DOHH2 (cell line): Measurements from ENCODE around the gene PRMT1.

Experiments used
- H3F3A ChIP-seq: fragments of 200-600 bp; sonication (generic), shearing (Covaris generic); 2 replicates; pipeline ENCODE4 v1.6.0; 2016; ENCODE audit warnings: antibody characterized with exemption, mild to moderate bottlenecking; ENCODE audit not compliant: control insufficient read depth, insufficient read depth
- H3K27ac ChIP-seq: fragments of 200-600 bp; sonication (generic); 2 replicates; pipeline ENCODE4 v1.5.1; 2014; ENCODE audit warnings: low read depth, mild to moderate bottlenecking, low read length, moderate library complexity
- H3K27me3 ChIP-seq: fragments of 200-600 bp; sonication (generic); 2 replicates; pipeline ENCODE4 v1.6.1; 2014; ENCODE audit warnings: mild to moderate bottlenecking, low read length, mixed read lengths; ENCODE audit not compliant: control insufficient read depth
- H3K36me3 ChIP-seq: fragments of 200-600 bp; sonication (generic); 2 replicates; pipeline ENCODE4 v1.6.1; 2014; ENCODE audit warnings: mild to moderate bottlenecking, low read length, moderate library complexity, mixed read lengths; ENCODE audit not compliant: control insufficient read depth
- H3K4me1 ChIP-seq: fragments of 200-600 bp; sonication (generic); 2 replicates; pipeline ENCODE4 v1.6.1; 2014; ENCODE audit warnings: mild to moderate bottlenecking, low read length, mixed read lengths; ENCODE audit not compliant: control insufficient read depth
- H3K4me2 ChIP-seq: fragments of 200-600 bp; sonication (generic); 2 replicates; pipeline ENCODE4 v1.6.0; 2014; ENCODE audit warnings: mild to moderate bottlenecking, low read length, moderate library complexity
- H3K4me3 ChIP-seq: fragments of 200-600 bp; sonication (generic); 2 replicates; pipeline ENCODE4 v1.5.1; 2014; ENCODE audit warnings: mild to moderate bottlenecking, low read length, mixed read lengths
- H3K79me2 ChIP-seq: fragments of 200-600 bp; sonication (generic); 2 replicates; pipeline ENCODE4 v1.6.1; 2014; ENCODE audit warnings: mild to moderate bottlenecking, low read length, mixed read lengths; ENCODE audit not compliant: control insufficient read depth
- H3K9me2 ChIP-seq: fragments of 200-600 bp; sonication (generic); replicated peaks from 2 replicates; pipeline ENCODE4 v1.6.1; 2014; ENCODE audit warnings: mild to moderate bottlenecking, low read length, mixed read lengths; ENCODE audit not compliant: control insufficient read depth
- H3K9me3 ChIP-seq: fragments of 200-600 bp; sonication (generic); 2 replicates; pipeline ENCODE4 v1.6.1; 2014; ENCODE audit warnings: antibody characterized with exemption, low read length, mixed read lengths; ENCODE audit not compliant: control insufficient read depth, insufficient read depth
- H4K20me1 ChIP-seq: fragments of 200-600 bp; sonication (generic); 2 replicates; pipeline ENCODE4 v1.6.0; 2014; ENCODE audit warnings: low read depth, mild to moderate bottlenecking, antibody characterized with exemption, low read length, moderate library complexity; ENCODE audit not compliant: control insufficient read depth, insufficient read depth
- CTCF ChIP-seq: fragments of 200-600 bp; sonication (generic); IDR thresholded peaks from one replicate; pipeline ENCODE4 v1.5.1; 2014; ENCODE audit warnings: antibody characterized with exemption, mild to moderate bottlenecking, low read depth, low read length; ENCODE audit not compliant: poor library complexity, severe bottlenecking
- EZH2phosphoT487 ChIP-seq: fragments of 200-600 bp; sonication (generic); IDR thresholded peaks from 2 replicates; pipeline ENCODE4 v1.6.1; 2017; ENCODE audit warnings: borderline replicate concordance, mild to moderate bottlenecking, antibody characterized with exemption, low read length, moderate library complexity, mixed read lengths

Gene PRMT1

GRCh38 chr19:49655570-49656455, 21.3 kb upstream of the PRMT1 start:
- H3K9me2 ChIP-seq: no peaks in the 10 kb centered on the region
- H3K79me2 ChIP-seq: no peaks in the 10 kb centered on the region
- H3K4me3 ChIP-seq: no peak overlapping the region
- H3K27me3 ChIP-seq: no peaks in the 10 kb centered on the region
- TF ChIP-seq CTCF (no peak), EZH2phosphoT487 (no peak)
- H3K36me3 ChIP-seq: peaks cover 79% of the 10 kb centered on the region
- no peak overlapping the region for H3K27ac ChIP-seq
- H3K9me3 ChIP-seq: no peaks in the 10 kb centered on the region
- H3K4me1 ChIP-seq: no peaks in the 10 kb centered on the region
- peaks cover 5% of the 10 kb centered on the region for H3F3A ChIP-seq
- H4K20me1 ChIP-seq: no peaks in the 10 kb centered on the region
- no peak overlapping the region for H3K4me2 ChIP-seq

- no peak overlapping the region for H3K4me3 ChIP-seq
- H3K9me2 ChIP-seq: no peaks in the 10 kb centered on the region
- H3K9me3 ChIP-seq: no peaks in the 10 kb centered on the region
- H3K4me2 ChIP-seq: no peak overlapping the region
- no peaks in the 10 kb centered on the region for H3K27me3 ChIP-seq
- H3K4me1 ChIP-seq: no peaks in the 10 kb centered on the region
- peaks cover 7% of the 10 kb centered on the region for H3F3A ChIP-seq
- peaks cover 81% of the 10 kb centered on the region for H3K36me3 ChIP-seq
- H4K20me1 ChIP-seq: no peaks in the 10 kb centered on the region
- no peak for TF ChIP-seq EZH2phosphoT487
- TF ChIP-seq CTCF: no peak
- H3K27ac ChIP-seq: no peak overlapping the region
- H3K79me2 ChIP-seq: no peaks in the 10 kb centered on the region
Observed at GRCh38 chr19:49656456-49657109, 20.5 kb upstream of the PRMT1 start.

GRCh38 chr19:49657493-49658138, 19.5 kb upstream of the PRMT1 start:
- Histone ChIP-seq H3K4me1 (no peaks in the 10 kb centered on the region), H3K27me3 (no peaks in the 10 kb centered on the region), H3K4me3 (no peak overlapping the region), H3F3A (peaks cover 7% of the 10 kb centered on the region), H3K36me3 (peaks cover 87% of the 10 kb centered on the region), H4K20me1 (no peaks in the 10 kb centered on the region), H3K27ac (no peak overlapping the region), H3K9me2 (no peaks in the 10 kb centered on the region), H3K9me3 (no peaks in the 10 kb centered on the region), H3K4me2 (no peak overlapping the region), H3K79me2 (peaks cover 3% of the 10 kb centered on the region)
- no peak for TF ChIP-seq EZH2phosphoT487
- TF ChIP-seq CTCF: no peak
